H9 (cell line): ENCODE measurements around the gene CROCC2. TPM values are rescaled to one million over a fixed set of nuclear protein-coding genes. Genes with fewer than 3 reads are reported as not detected.

Experiments
- DNase-seq: peaks from one replicate; pipeline ENCODE4 v3.0.0-alpha.2; 2017
- H2AFZ ChIP-seq: one replicate; pipeline ENCODE4 v1.6.1; 2013; ENCODE audit warnings: mild to moderate bottlenecking, low read length, control low read depth, moderate library complexity
- H2AK5ac ChIP-seq: 2 replicates; pipeline ENCODE4 v1.6.1; 2013; ENCODE audit warnings: low read length, control low read depth, mixed read lengths; ENCODE audit not compliant: insufficient read length
- H2BK120ac ChIP-seq: one replicate; pipeline ENCODE4 v1.6.1; 2013; ENCODE audit warnings: low read depth, mild to moderate bottlenecking, low read length, control low read depth, inconsistent platforms; ENCODE audit not compliant: poor library complexity, severe bottlenecking
- H2BK12ac ChIP-seq: 2 replicates; pipeline ENCODE4 v1.6.1; 2013; ENCODE audit warnings: low read length, control low read depth, mixed read lengths, low read depth; ENCODE audit not compliant: insufficient read length
- H2BK15ac ChIP-seq: 2 replicates; pipeline ENCODE4 v1.6.1; 2013; ENCODE audit warnings: low read depth, low read length, control low read depth
- H2BK20ac ChIP-seq: one replicate; pipeline ENCODE4 v1.6.1; 2013; ENCODE audit warnings: low read depth, mild to moderate bottlenecking, low read length, control low read depth, inconsistent platforms; ENCODE audit not compliant: poor library complexity, severe bottlenecking
- H2BK5ac ChIP-seq: 2 replicates; pipeline ENCODE4 v1.6.1; 2013; ENCODE audit warnings: low read length, control low read depth, mixed read lengths; ENCODE audit not compliant: insufficient read length
- H3K14ac ChIP-seq: 2 replicates; pipeline ENCODE4 v1.6.1; 2013; ENCODE audit warnings: low read length, control low read depth; ENCODE audit not compliant: insufficient read depth
- H3K18ac ChIP-seq: 2 replicates; pipeline ENCODE4 v1.6.1; 2013; ENCODE audit warnings: low read depth, mild to moderate bottlenecking, mixed read lengths, low read length, control low read depth; ENCODE audit not compliant: insufficient read length
- H3K23ac ChIP-seq: 2 replicates; pipeline ENCODE4 v1.6.1; 2013; ENCODE audit warnings: low read length, control low read depth, mixed read lengths, low read depth; ENCODE audit not compliant: insufficient read length
- H3K23me2 ChIP-seq: 2 replicates; pipeline ENCODE4 v1.6.1; 2013; ENCODE audit warnings: low read depth, mild to moderate bottlenecking, mixed read lengths, low read length, control low read depth; ENCODE audit not compliant: insufficient read length, poor library complexity, severe bottlenecking
- H3K27ac ChIP-seq: 2 replicates; pipeline ENCODE4 v1.5.1; 2013; ENCODE audit warnings: low read length, control low read depth, mixed read lengths, low read depth; ENCODE audit not compliant: insufficient read length
- H3K27me3 ChIP-seq: 2 replicates; pipeline ENCODE4 v1.6.1; 2013; ENCODE audit warnings: low read length, control low read depth, inconsistent platforms; ENCODE audit not compliant: insufficient read depth
- H3K4ac ChIP-seq: 2 replicates; pipeline ENCODE4 v1.6.1; 2013; ENCODE audit warnings: low read depth, mild to moderate bottlenecking, control low read depth, inconsistent platforms, low read length, moderate library complexity
- H3K4me1 ChIP-seq: 2 replicates; pipeline ENCODE4 v1.6.1; 2013; ENCODE audit warnings: low read length, control low read depth, inconsistent platforms; ENCODE audit not compliant: insufficient read depth
- H3K4me2 ChIP-seq: 2 replicates; pipeline ENCODE4 v1.6.1; 2013; ENCODE audit warnings: low read length, control low read depth, mixed read lengths; ENCODE audit not compliant: insufficient read length, insufficient read depth
- H3K56ac ChIP-seq: 2 replicates; pipeline ENCODE4 v1.6.1; 2013; ENCODE audit warnings: low read depth, mild to moderate bottlenecking, mixed read lengths, low read length, control low read depth; ENCODE audit not compliant: insufficient read length
- H3K79me1 ChIP-seq: 2 replicates; pipeline ENCODE4 v1.6.1; 2013; ENCODE audit warnings: low read depth, mild to moderate bottlenecking, moderate library complexity, low read length, control low read depth, inconsistent platforms; ENCODE audit not compliant: insufficient read depth, poor library complexity, severe bottlenecking
- H3K79me2 ChIP-seq: 2 replicates; pipeline ENCODE4 v1.6.1; 2013; ENCODE audit warnings: low read length, control low read depth, inconsistent platforms; ENCODE audit not compliant: insufficient read depth
- H3K9ac ChIP-seq: 2 replicates; pipeline ENCODE4 v1.6.1; 2013; ENCODE audit warnings: low read length, control low read depth, mixed read lengths; ENCODE audit not compliant: insufficient read length; ENCODE audit errors: extremely low read depth
- H3K9me3 ChIP-seq: one replicate; pipeline ENCODE4 v1.6.1; 2013; ENCODE audit warnings: low read depth, low read length, inconsistent platforms; ENCODE audit not compliant: control insufficient read depth
- H3T11ph ChIP-seq: one replicate; pipeline ENCODE4 v1.6.1; 2013; ENCODE audit warnings: mild to moderate bottlenecking, low read length, control low read depth, inconsistent platforms
- H4K20me1 ChIP-seq: one replicate; pipeline ENCODE4 v1.6.1; 2013; ENCODE audit not compliant: control insufficient read depth, insufficient read length, insufficient read depth
- H4K5ac ChIP-seq: 2 replicates; pipeline ENCODE4 v1.6.1; 2013; ENCODE audit warnings: low read depth, mild to moderate bottlenecking, mixed read lengths, low read length, control low read depth; ENCODE audit not compliant: insufficient read length
- H4K8ac ChIP-seq: replicated peaks from 2 replicates; pipeline ENCODE4 v1.6.1; 2013; ENCODE audit warnings: low read length, control low read depth, mixed read lengths, low read depth; ENCODE audit not compliant: insufficient read length
- H4K91ac ChIP-seq: 2 replicates; pipeline ENCODE4 v1.6.1; 2013; ENCODE audit warnings: low read depth, mild to moderate bottlenecking, moderate library complexity, mixed read lengths, low read length, control low read depth; ENCODE audit not compliant: insufficient read length
- H3K27ac Mint-ChIP-seq, 3 experiments: 2 replicates in 2 of 3; 3 replicates in 1 of 3; pipeline ENCODE4 v1.8.0; 2020 to 2021; ENCODE audit warnings: mixed read lengths in 3 of 3, mild to moderate bottlenecking in 1 of 3, moderate library complexity in 1 of 3
- H3K27me3 Mint-ChIP-seq: 2 replicates; pipeline ENCODE4 v1.8.0; 2021; ENCODE audit warnings: low read depth, mild to moderate bottlenecking, moderate library complexity, mixed read lengths
- H3K36me3 Mint-ChIP-seq, 3 experiments: 2 replicates in 2 of 3; 3 replicates in 1 of 3; pipeline ENCODE4 v1.8.0; 2020 to 2021; ENCODE audit warnings: low read depth in 3 of 3, mixed read lengths in 3 of 3; ENCODE audit not compliant: insufficient read depth in 1 of 3
- H3K4me1 Mint-ChIP-seq, 2 experiments: 2 replicates each; pipeline ENCODE4 v1.8.0; 2020; ENCODE audit warnings: mixed read lengths in 2 of 2
- H3K4me3 Mint-ChIP-seq, 2 experiments: 2 replicates in 1 of 2; 3 replicates in 1 of 2; pipeline ENCODE4 v1.8.0; 2020 to 2021; ENCODE audit warnings: mild to moderate bottlenecking in 2 of 2, mixed read lengths in 2 of 2, moderate library complexity in 1 of 2
- H3K9me3 Mint-ChIP-seq, 2 experiments: 2 replicates in 1 of 2; 3 replicates in 1 of 2; pipeline ENCODE4 v1.8.0; 2020; ENCODE audit warnings: mild to moderate bottlenecking in 2 of 2, mixed read lengths in 2 of 2, moderate library complexity in 1 of 2
- WGBS: extraction: QIAGEN DNeasy Blood & Tissue Kit; methylation state at CpG from one replicate; pipeline ENCODE4 v1.1.7; 2013; ENCODE audit warnings: missing lambda C conversion rate, low lambda C conversion rate, mixed read lengths; ENCODE audit not compliant: insufficient read length; ENCODE audit errors: extremely low coverage; 5-methylcytosine and 5-hydroxymethylcytosine counted together
- total RNA-seq: library from RNA; stranded (reverse); gene quantifications from 2 replicates; pipeline ENCODE4 v1.2.1, GENCODE V29; 2021
- TF ChIP-seq, protein P1 (sequence below): fragments of 200-600 bp; sonication (generic); conservative IDR thresholded peaks from 3 replicates; pipeline ENCODE4 v1.8.0; 2021; ENCODE audit warnings: antibody characterized with exemption, mild to moderate bottlenecking

CROCC2 gene
- total RNA-seq, 1 experiment from 2014 or later, result not detected

DNA sequence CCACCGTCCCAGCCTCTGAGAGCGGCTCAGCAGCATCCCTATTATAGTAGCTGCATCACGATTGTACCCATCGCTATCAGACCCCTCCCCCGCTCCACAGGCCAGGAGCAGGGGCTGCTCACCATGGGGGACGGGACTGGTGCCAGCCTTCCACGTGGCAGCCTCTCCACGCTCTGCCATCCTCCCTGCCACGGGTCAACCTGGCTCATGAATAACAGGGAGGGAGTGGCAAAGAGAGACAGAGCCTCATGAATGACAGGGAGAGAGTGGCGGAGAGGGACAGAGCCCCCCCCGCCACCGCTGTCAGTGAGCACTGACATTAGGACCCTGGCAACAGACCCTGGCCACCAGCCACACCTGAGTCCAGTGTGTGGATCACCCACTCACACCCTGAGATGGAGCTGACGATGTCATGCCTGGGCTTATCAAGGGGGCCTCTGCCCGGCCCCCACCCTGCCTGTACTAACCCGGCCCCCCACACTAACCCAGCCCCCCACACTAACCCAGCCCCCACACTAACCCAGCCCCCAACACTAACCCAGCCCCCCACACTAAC, 16.9 kb downstream of the CROCC2 start:
- Histone ChIP-seq H4K91ac (no peak overlapping the region), H3K9me3 (no peaks in the 10 kb centered on the region), H3K27ac (no peak overlapping the region), H3K4me1 (no peaks in the 10 kb centered on the region), H2BK120ac (no peak overlapping the region), H3K27me3 (no peaks in the 10 kb centered on the region), H2BK12ac (no peak overlapping the region), H3K56ac (no peak overlapping the region), H3K4me2 (no peak overlapping the region), H2AK5ac (no peak overlapping the region), H3K18ac (no peak overlapping the region), H2BK15ac (no peak overlapping the region), H2AFZ (no peak overlapping the region), H3K9ac (no peak overlapping the region), H3K4ac (no peak overlapping the region), H4K20me1 (no peaks in the 10 kb centered on the region), H2BK20ac (no peak overlapping the region), H4K5ac (no peak overlapping the region), H3K23me2 (no peaks in the 10 kb centered on the region), H3K14ac (no peak overlapping the region), H4K8ac (no peak overlapping the region), H3K23ac (no peak overlapping the region), H3K79me1 (no peaks in the 10 kb centered on the region), H3T11ph (no peak overlapping the region), H3K79me2 (no peaks in the 10 kb centered on the region), H2BK5ac (no peak overlapping the region)
- H3K4me1 Mint-ChIP-seq, result no peaks in the 10 kb centered on the region; a peak in 1 of 4 replicates
- H3K27me3 Mint-ChIP-seq, result no peaks in the 10 kb centered on the region; the same call in 1 of the 2 replicates
- WGBS, result no CpG with 5 or more reads among the region's 15 CpGs
- TF ChIP-seq, protein P1, sequence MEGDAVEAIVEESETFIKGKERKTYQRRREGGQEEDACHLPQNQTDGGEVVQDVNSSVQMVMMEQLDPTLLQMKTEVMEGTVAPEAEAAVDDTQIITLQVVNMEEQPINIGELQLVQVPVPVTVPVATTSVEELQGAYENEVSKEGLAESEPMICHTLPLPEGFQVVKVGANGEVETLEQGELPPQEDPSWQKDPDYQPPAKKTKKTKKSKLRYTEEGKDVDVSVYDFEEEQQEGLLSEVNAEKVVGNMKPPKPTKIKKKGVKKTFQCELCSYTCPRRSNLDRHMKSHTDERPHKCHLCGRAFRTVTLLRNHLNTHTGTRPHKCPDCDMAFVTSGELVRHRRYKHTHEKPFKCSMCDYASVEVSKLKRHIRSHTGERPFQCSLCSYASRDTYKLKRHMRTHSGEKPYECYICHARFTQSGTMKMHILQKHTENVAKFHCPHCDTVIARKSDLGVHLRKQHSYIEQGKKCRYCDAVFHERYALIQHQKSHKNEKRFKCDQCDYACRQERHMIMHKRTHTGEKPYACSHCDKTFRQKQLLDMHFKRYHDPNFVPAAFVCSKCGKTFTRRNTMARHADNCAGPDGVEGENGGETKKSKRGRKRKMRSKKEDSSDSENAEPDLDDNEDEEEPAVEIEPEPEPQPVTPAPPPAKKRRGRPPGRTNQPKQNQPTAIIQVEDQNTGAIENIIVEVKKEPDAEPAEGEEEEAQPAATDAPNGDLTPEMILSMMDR, result no peak
- H3K27ac Mint-ChIP-seq, result no peak overlapping the region
- H3K9me3 Mint-ChIP-seq, result no peaks in the 10 kb centered on the region
- DNase-seq, result peak; percentile 19
- H3K36me3 Mint-ChIP-seq, result no peaks in the 10 kb centered on the region
- no peak overlapping the region for H3K4me3 Mint-ChIP-seq
